Stimulated activated CD8-positive, alpha-beta memory T cell treated with anti-CD3 and anti-CD28 coated beads, Interleukin-4, amount 100 ng/mL, for 1 hour (primary cell): ENCODE results near the gene PREX1.
"Not testable (repeated sequence)": the region's sequence is repeated elsewhere in the genome, so short reads cannot be mapped to it uniquely, and the experiment has no call there.

Source experiments
- DNase-seq, 2 donors: peaks; one replicate each; pipeline ENCODE4 v3.0.0-alpha.2; 2020; ENCODE audit warnings: low read depth in 2 of 2, low spot score in 1 of 2

PREX1 gene

GRCh38 chr20:48849299-48849698, 21.5 kb upstream of the PREX1 start:
- no peak for DNase-seq

GRCh38 chr20:48847498-48848205, 19.9 kb upstream of the PREX1 start:
- no peak for DNase-seq

- DNase-seq = no peak
Observed at GRCh38 chr20:48846516-48847492, 19.0 kb upstream of the PREX1 start.

GRCh38 chr20:48845721-48846306, 18.0 kb upstream of the PREX1 start:
- DNase-seq = no peak

GRCh38 chr20:48844996-48845395, 17.2 kb upstream of the PREX1 start:
- no peak for DNase-seq

- DNase-seq = not testable (repeated sequence)
Observed at GRCh38 chr20:48843896-48844295, 16.1 kb upstream of the PREX1 start.

- DNase-seq = no peak
Observed at GRCh38 chr20:48843057-48843806, 15.4 kb upstream of the PREX1 start.

- no peak for DNase-seq
Observed at GRCh38 chr20:48841875-48842529, 14.2 kb upstream of the PREX1 start.

- no peak for DNase-seq
Observed at GRCh38 chr20:48841196-48841874, 13.5 kb upstream of the PREX1 start.

GRCh38 chr20:48839154-48839917, 11.5 kb upstream of the PREX1 start:
- no peak for DNase-seq

GRCh38 chr20:48837014-48837413, 9.2 kb upstream of the PREX1 start:
- no peak for DNase-seq

GRCh38 chr20:48835390-48835789, 7.6 kb upstream of the PREX1 start:
- no peak for DNase-seq

- no peak for DNase-seq
Observed at GRCh38 chr20:48834278-48834677, 6.5 kb upstream of the PREX1 start.

- no peak for DNase-seq
Observed at GRCh38 chr20:48832405-48832730, 4.6 kb upstream of the PREX1 start.

- no peak for DNase-seq
Observed at GRCh38 chr20:48831718-48832404, 4.1 kb upstream of the PREX1 start.

GRCh38 chr20:48830826-48831318, 3.1 kb upstream of the PREX1 start:
- DNase-seq = no peak

- DNase-seq = no peak
Observed at GRCh38 chr20:48829940-48830339, 2.1 kb upstream of the PREX1 start.

- DNase-seq = no peak
Observed at GRCh38 chr20:48828734-48829460, 1.1 kb upstream of the PREX1 start.
